DND-41 (cell line): ENCODE data around the gene MBNL2.

Experiments
- ATAC-seq: fragments of 200-7000 bp; cut with Tn5 transposase; 3 replicates; pipeline ENCODE4 v1.9.1; 2021; ENCODE audit warnings: low read depth; ENCODE audit not compliant: insufficient read depth
- DNase-seq: peaks from one replicate; pipeline ENCODE4 v3.0.0-alpha.2; 2020
- H2AFZ ChIP-seq: 2 replicates; pipeline ENCODE4 v1.6.0; 2012; ENCODE audit warnings: low read depth, low read length
- H3K27ac ChIP-seq: 2 replicates; pipeline ENCODE4 v1.5.1; 2012; ENCODE audit warnings: low read length, inconsistent platforms
- H3K27me3 ChIP-seq: fragments of 200-600 bp; sonication (generic); 2 replicates; pipeline ENCODE4 v1.6.0; 2012; ENCODE audit warnings: low read length, mild to moderate bottlenecking, inconsistent platforms; ENCODE audit not compliant: insufficient read depth, poor library complexity
- H3K36me3 ChIP-seq: 2 replicates; pipeline ENCODE4 v1.5.1; 2012; ENCODE audit warnings: low read length, inconsistent platforms; ENCODE audit not compliant: insufficient read depth
- H3K4me1 ChIP-seq: 2 replicates; pipeline ENCODE4 v1.5.1; 2012; ENCODE audit warnings: mild to moderate bottlenecking, low read length; ENCODE audit not compliant: insufficient read depth
- H3K4me2 ChIP-seq: 2 replicates; pipeline ENCODE4 v1.6.0; 2012; ENCODE audit warnings: mild to moderate bottlenecking, moderate library complexity, low read length, inconsistent platforms; ENCODE audit not compliant: insufficient read depth
- H3K4me3 ChIP-seq, 2 experiments: fragments of 200-600 bp in 1 of 2; shearing (Covaris generic) in 1 of 2; 2 replicates each; pipeline ENCODE4 v1.5.1; 2012 to 2016; ENCODE audit warnings: inconsistent platforms in 2 of 2, low read length in 2 of 2, mild to moderate bottlenecking in 2 of 2, low read depth in 1 of 2, moderate library complexity in 1 of 2
- H3K79me2 ChIP-seq: 2 replicates; pipeline ENCODE4 v1.6.0; 2012; ENCODE audit warnings: low read length, inconsistent platforms; ENCODE audit not compliant: insufficient read depth
- H3K9ac ChIP-seq: 2 replicates; pipeline ENCODE4 v1.6.0; 2012; ENCODE audit warnings: low read depth, mild to moderate bottlenecking, inconsistent platforms, low read length, moderate library complexity
- H3K9me3 ChIP-seq: 2 replicates; pipeline ENCODE4 v1.5.1; 2012; ENCODE audit warnings: low read length, moderate library complexity, mild to moderate bottlenecking, inconsistent platforms; ENCODE audit not compliant: insufficient read depth, severe bottlenecking
- H4K20me1 ChIP-seq: 2 replicates; pipeline ENCODE4 v1.6.0; 2012; ENCODE audit warnings: low read length; ENCODE audit not compliant: insufficient read depth
- CTCF ChIP-seq: IDR thresholded peaks from 2 replicates; pipeline ENCODE4 v1.5.1; 2012; ENCODE audit warnings: borderline replicate concordance, low read length, moderate library complexity, mild to moderate bottlenecking; ENCODE audit not compliant: poor library complexity, severe bottlenecking; ENCODE audit errors: extremely low read depth
- EZH2 ChIP-seq: IDR thresholded peaks from 3 replicates; pipeline ENCODE4 v1.6.1; 2012; ENCODE audit warnings: borderline replicate concordance, low read depth, mild to moderate bottlenecking, moderate library complexity, low read length, inconsistent platforms; ENCODE audit not compliant: severe bottlenecking

The MBNL2 gene

GRCh38 chr13:97334690-97335089, 112.6 kb downstream of the MBNL2 start:
- Histone ChIP-seq H3K4me1 (no peaks in the 10 kb centered on the region), H3K36me3 (no peaks in the 10 kb centered on the region), H4K20me1 (no peaks in the 10 kb centered on the region), H3K9me3 (no peaks in the 10 kb centered on the region), H3K27me3 (no peaks in the 10 kb centered on the region), H3K4me3 (no peak overlapping the region), H3K4me2 (no peak overlapping the region), H3K9ac (no peak overlapping the region), H3K79me2 (no peaks in the 10 kb centered on the region), H2AFZ (no peak overlapping the region), H3K27ac (no peak overlapping the region)
- ATAC-seq = no peak
- no peak for DNase-seq
- TF ChIP-seq EZH2 (no peak), CTCF (no peak)

GRCh38 chr13:97335488-97336134, 113.5 kb downstream of the MBNL2 start:
- H3K4me1 ChIP-seq = no peaks in the 10 kb centered on the region
- no peak overlapping the region for H3K4me3 ChIP-seq
- no peaks in the 10 kb centered on the region for H3K27me3 ChIP-seq
- TF ChIP-seq CTCF (no peak), EZH2 (no peak)
- ATAC-seq = no peak
- no peak for DNase-seq
- no peaks in the 10 kb centered on the region for H4K20me1 ChIP-seq
- no peak overlapping the region for H2AFZ ChIP-seq
- H3K79me2 ChIP-seq = no peaks in the 10 kb centered on the region
- H3K9me3 ChIP-seq = no peaks in the 10 kb centered on the region
- no peak overlapping the region for H3K9ac ChIP-seq
- H3K36me3 ChIP-seq = no peaks in the 10 kb centered on the region
- H3K27ac ChIP-seq = no peak overlapping the region
- H3K4me2 ChIP-seq = no peak overlapping the region

GRCh38 chr13:97337985-97338499, 115.9 kb downstream of the MBNL2 start:
- no peak overlapping the region for H2AFZ ChIP-seq
- DNase-seq = no peak
- H3K4me3 ChIP-seq = no peak overlapping the region
- H3K4me2 ChIP-seq = no peak overlapping the region
- H4K20me1 ChIP-seq = no peaks in the 10 kb centered on the region
- H3K4me1 ChIP-seq = no peaks in the 10 kb centered on the region
- ATAC-seq = no peak
- no peak overlapping the region for H3K9ac ChIP-seq
- H3K27ac ChIP-seq = no peak overlapping the region
- no peaks in the 10 kb centered on the region for H3K9me3 ChIP-seq
- H3K79me2 ChIP-seq = no peaks in the 10 kb centered on the region
- no peaks in the 10 kb centered on the region for H3K36me3 ChIP-seq
- TF ChIP-seq EZH2 = no peak
- no peak for TF ChIP-seq CTCF
- no peaks in the 10 kb centered on the region for H3K27me3 ChIP-seq

- no peak overlapping the region for H3K9ac ChIP-seq
- no peaks in the 10 kb centered on the region for H3K4me1 ChIP-seq
- H3K27ac ChIP-seq = no peak overlapping the region
These were observed 116.4 kb downstream of the MBNL2 start for GRCh38 chr13:97338571-97338970.

More at GRCh38 chr13:97338571-97338970, 116.4 kb downstream of the MBNL2 start:
- Histone ChIP-seq H3K27me3 (no peaks in the 10 kb centered on the region), H3K9me3 (no peaks in the 10 kb centered on the region), H4K20me1 (no peaks in the 10 kb centered on the region), H3K4me3 (no peak overlapping the region), H3K79me2 (no peaks in the 10 kb centered on the region), H3K36me3 (no peaks in the 10 kb centered on the region), H3K4me2 (no peak overlapping the region), H2AFZ (no peak overlapping the region)
- TF ChIP-seq CTCF = no peak
- no peak for TF ChIP-seq EZH2
- no peak for ATAC-seq
- DNase-seq = no peak
